ENCODE measurements around the gene UBN1. TPM values are rescaled to one million over a fixed set of nuclear protein-coding genes. Genes with fewer than 3 reads are reported as not detected.

UBN1 gene
- total RNA-seq, 2 donors from 2014 or later: 47.5 to 69.8 TPM

DNA sequence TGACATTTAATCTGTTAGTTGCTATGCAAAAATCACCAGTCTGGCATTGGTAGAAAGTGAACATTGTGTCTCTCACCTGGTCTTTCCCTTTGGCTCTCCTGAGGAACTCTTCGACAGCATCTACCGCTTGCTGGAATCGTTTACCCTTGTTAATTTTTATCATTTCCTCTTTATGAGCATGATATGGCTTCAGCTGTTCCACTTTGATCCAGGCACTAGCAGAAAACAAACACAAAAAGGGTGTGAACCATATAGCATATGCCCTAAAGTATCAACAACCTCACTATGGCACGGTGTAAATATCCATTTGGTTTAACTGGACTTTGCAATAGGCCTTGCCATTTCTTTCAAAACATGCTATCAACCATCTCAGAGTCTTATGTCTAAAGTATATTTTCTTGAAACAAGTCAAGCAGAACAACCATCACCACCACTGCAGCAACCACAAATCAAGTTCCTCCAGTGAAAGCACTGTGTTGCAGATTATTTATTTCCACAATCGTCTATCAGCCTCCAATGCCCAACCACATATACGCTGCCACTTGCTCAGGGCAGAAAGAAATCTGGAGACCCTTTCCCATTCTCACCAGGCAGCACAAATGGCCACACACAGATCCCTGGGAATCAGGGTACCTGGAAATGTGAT lies 14.5 kb upstream of the UBN1 start:
- DNase-seq (no peak), ATAC-seq (no peak)
- Mint-ChIP-seq H3K4me1 (peaks cover 18% of the 10 kb centered on the region), H3K27ac (no peak overlapping the region), H3K27me3 (no peaks in the 10 kb centered on the region), H3K4me3 (no peak overlapping the region), H3K36me3 (ENCODE audit: low read depth) (peaks cover 9% of the 10 kb centered on the region)
- H3K9me3 ChIP-seq (ENCODE audit: control insufficient read depth, low read length, poor library complexity, severe bottlenecking): no peaks in the 10 kb centered on the region

DNA sequence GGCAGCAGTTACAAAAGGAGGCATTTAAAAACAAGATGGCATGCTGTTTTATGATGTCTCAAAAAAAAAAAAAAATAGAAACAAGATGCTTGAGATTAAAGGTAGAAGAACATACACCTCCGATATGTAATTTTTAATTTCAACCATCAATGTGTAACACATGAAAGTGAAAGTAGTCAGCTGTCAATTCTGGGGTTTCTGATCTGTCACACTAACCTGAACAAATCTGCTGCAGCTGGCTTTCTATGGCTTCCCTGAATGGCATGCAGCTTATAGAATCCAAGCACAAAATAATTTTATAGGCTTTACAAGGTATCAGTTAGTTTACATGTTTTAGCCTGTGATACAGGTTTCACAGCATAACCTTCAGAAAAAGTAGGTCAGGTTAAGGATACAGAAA lies 13.7 kb upstream of the UBN1 start:
- peak; percentile 4 for ATAC-seq
- H3K27ac Mint-ChIP-seq: no peak overlapping the region
- no peaks in the 10 kb centered on the region for H3K9me3 ChIP-seq (ENCODE audit: control insufficient read depth, low read length, poor library complexity, severe bottlenecking)
- H3K4me1 Mint-ChIP-seq: peaks cover 18% of the 10 kb centered on the region
- peaks cover 9% of the 10 kb centered on the region for H3K36me3 Mint-ChIP-seq (ENCODE audit: low read depth)
- DNase-seq: no peak
- H3K4me3 Mint-ChIP-seq: no peak overlapping the region
- H3K27me3 Mint-ChIP-seq: no peaks in the 10 kb centered on the region

DNA sequence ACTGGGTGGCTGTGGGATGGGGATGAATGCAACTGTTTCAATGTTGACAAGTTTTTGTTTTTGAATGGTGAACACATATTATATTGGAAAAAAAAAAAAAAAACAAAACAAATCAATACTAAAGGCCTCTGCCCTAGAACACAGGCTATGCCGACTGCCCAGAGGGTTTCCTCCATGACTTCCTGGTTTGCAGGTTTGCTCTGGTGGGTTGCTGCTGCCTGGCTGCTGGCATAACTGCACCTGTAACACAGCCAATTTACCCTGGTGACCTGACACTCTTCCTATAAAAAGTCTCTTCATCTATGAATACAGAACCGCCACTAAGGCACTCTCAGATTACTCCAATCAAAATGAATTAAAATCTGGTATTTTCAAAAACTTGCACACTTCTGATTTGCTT lies 10.6 kb upstream of the UBN1 start:
- Mint-ChIP-seq H3K27me3 (no peaks in the 10 kb centered on the region), H3K4me3 (no peak overlapping the region), H3K27ac (peak overlapping the region; percentile 53), H3K4me1 (peaks cover 19% of the 10 kb centered on the region), H3K36me3 (ENCODE audit: low read depth) (peaks cover 6% of the 10 kb centered on the region)
- no peak for DNase-seq
- no peak for ATAC-seq
- no peaks in the 10 kb centered on the region for H3K9me3 ChIP-seq (ENCODE audit: control insufficient read depth, low read length, poor library complexity, severe bottlenecking)

DNA sequence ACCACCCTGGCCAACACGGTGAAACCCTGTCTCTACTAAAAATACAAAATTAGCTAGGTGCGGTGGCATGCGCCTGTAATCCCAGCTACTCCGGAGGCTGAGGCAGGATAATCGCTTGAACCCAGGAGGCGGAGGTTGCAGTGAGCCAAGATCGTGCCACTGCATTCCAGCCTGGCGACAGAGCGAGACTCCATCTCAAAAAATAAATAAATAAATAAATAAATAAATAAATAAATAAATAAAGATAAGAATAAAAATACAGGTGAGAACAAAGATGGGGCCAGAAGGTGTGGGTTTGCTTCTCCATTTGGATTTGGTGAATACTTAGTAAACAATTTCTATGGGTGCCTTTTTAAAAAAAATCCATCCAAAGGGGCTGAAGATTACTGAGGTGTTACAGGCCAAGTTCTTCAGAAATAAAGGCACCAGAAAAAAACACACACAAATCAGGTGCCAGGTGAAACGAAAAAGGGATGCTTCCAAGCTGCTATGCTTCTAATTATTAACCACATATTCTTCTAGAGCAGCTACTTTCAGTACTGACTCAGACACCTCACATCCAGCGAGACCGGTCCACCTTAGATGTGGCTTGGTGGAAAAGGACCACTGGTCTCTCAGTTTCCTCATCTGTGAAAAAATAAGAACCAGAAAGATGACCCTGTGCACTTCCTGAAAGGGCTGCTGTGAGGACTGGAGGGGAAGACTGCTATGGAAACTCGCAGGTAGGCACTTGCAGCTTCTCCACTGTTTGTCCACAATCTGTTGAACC lies 9.4 kb upstream of the UBN1 start:
- Mint-ChIP-seq H3K4me1 (peaks cover 19% of the 10 kb centered on the region), H3K27me3 (no peaks in the 10 kb centered on the region), H3K27ac (no peak overlapping the region), H3K36me3 (ENCODE audit: low read depth) (peaks cover 6% of the 10 kb centered on the region), H3K4me3 (no peak overlapping the region)
- ATAC-seq (no peak), DNase-seq (no peak)
- H3K9me3 ChIP-seq (ENCODE audit: control insufficient read depth, low read length, poor library complexity, severe bottlenecking): no peaks in the 10 kb centered on the region

DNA sequence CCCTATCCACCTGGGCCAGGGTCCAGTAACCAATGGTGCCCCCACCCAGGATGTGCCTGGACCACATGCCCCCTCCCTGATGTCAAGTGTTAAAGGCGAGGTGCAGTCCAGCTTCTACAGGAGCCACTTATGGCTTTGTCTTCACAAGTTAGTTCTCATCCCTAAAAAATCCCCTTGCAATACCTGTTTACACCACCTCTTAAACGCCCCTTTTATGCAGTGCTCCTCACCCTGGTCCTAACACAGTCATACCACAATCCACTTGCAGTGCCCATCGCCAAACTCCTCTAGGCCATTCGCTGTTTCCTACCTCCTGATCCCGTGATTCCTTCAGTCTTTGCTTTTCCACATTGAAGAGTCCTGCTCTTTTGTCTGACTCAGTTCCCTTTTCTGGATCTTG lies 7.3 kb upstream of the UBN1 start:
- no peaks in the 10 kb centered on the region for H3K9me3 ChIP-seq (ENCODE audit: control insufficient read depth, low read length, poor library complexity, severe bottlenecking)
- Mint-ChIP-seq H3K27me3 (no peaks in the 10 kb centered on the region), H3K27ac (peak overlapping the region; percentile 39), H3K36me3 (ENCODE audit: low read depth) (peaks cover 6% of the 10 kb centered on the region), H3K4me1 (peaks cover 21% of the 10 kb centered on the region), H3K4me3 (no peak overlapping the region)
- ATAC-seq (no peak), DNase-seq (no peak)

DNA sequence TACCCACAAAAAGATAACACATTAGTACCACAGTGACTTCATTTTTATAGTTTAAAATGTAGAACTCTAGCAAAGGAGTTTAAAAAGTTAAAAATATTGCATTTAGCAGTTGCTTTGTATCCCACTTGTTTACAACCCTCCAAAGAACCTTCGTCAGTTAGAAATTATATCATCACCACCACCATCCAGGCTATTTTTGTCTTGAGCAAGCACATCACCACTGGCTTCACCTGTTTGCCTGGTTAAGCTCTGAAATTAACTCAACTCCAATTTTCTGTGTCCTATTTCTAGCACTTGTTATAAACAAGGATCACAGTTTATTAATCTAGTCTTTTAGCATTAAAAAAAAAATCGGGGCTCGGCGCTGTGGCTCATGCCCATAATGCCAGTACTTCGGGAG lies 6.3 kb upstream of the UBN1 start:
- peaks cover 6% of the 10 kb centered on the region for H3K36me3 Mint-ChIP-seq (ENCODE audit: low read depth)
- no peak for ATAC-seq
- no peak for DNase-seq
- H3K27me3 Mint-ChIP-seq: no peaks in the 10 kb centered on the region
- no peaks in the 10 kb centered on the region for H3K9me3 ChIP-seq (ENCODE audit: control insufficient read depth, low read length, poor library complexity, severe bottlenecking)
- H3K4me1 Mint-ChIP-seq: peaks cover 29% of the 10 kb centered on the region
- H3K4me3 Mint-ChIP-seq: no peak overlapping the region
- peak overlapping the region; percentile 39 for H3K27ac Mint-ChIP-seq

DNA sequence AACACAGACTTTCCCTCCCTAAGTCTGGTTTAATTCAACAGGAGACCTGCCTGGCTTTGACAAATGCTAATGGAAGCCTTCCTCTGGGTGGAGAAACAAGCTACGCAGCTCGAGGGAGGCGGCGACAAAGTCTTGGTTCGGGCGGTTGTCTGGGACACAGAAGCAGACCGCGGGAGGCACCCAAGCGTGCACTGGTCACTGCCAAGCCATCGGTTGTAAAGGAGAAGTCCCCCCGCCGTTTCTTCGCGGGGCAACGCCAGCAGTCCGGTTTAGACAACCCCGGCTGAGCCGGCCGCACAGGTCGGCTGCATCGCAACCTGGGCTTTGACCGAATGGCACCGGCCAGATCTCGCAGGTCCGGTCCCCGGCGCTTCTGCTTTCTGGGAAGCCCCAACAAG lies 779 bp upstream of the UBN1 start:
- no peak for ATAC-seq
- Mint-ChIP-seq H3K4me3 (peak overlapping the region; percentile 85), H3K4me1 (peaks cover 30% of the 10 kb centered on the region), H3K36me3 (ENCODE audit: low read depth) (no peaks in the 10 kb centered on the region), H3K27ac (peak overlapping the region; percentile 73), H3K27me3 (no peaks in the 10 kb centered on the region)
- peak in 1 of 3 donors; percentile 7 for DNase-seq
- no peaks in the 10 kb centered on the region for H3K9me3 ChIP-seq (ENCODE audit: control insufficient read depth, low read length, poor library complexity, severe bottlenecking)

DNA sequence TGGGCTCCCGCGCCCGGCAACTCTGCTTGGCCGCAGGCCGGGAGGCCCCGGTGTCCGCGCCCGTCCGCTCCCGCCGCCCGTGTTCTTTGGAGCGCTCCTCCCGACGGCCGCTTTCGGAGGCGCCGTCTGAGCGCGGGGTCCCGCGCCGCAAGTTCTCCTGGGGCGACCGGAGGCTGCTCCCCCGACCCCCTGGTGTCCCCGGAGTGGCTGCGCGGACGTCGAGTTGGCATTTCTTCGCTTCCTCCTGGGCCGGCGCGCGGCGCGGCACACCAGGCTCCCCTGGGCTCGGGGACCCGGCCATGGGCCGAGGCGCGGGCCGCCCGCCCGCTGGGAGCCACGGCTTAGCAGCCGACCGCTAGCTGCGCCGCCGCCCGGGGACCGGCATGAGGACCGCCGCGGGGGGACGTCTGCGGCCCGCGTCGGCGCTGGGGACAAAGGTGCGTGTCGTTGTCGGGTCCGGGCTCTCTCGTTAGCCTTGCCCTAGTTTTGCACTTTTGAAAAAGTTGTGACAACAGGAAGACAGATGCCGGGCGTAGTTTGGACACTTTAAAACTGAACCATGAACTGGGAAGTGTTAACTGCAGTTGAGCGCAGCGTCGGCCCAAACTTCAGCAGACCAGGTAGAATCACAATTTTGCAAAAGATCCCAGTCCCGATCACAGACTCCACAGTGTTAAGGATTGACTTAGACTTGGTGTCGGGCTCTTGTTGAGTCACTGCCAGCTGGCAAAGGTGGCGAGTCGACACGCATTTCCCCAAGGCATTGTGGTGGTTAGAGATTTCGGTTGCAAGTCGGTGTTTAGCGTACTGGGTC lies 700 bp downstream of the UBN1 start:
- H3K4me3 Mint-ChIP-seq: peak overlapping the region; percentile 91
- peaks cover 35% of the 10 kb centered on the region for H3K4me1 Mint-ChIP-seq
- DNase-seq (peak in 2 of 3 donors; percentile 20 to 21), ATAC-seq (peak; percentile 11)
- H3K36me3 Mint-ChIP-seq (ENCODE audit: low read depth): no peaks in the 10 kb centered on the region
- no peaks in the 10 kb centered on the region for H3K27me3 Mint-ChIP-seq
- H3K27ac Mint-ChIP-seq: peak overlapping the region; percentile 79
- H3K9me3 ChIP-seq (ENCODE audit: control insufficient read depth, low read length, poor library complexity, severe bottlenecking): no peaks in the 10 kb centered on the region

DNA sequence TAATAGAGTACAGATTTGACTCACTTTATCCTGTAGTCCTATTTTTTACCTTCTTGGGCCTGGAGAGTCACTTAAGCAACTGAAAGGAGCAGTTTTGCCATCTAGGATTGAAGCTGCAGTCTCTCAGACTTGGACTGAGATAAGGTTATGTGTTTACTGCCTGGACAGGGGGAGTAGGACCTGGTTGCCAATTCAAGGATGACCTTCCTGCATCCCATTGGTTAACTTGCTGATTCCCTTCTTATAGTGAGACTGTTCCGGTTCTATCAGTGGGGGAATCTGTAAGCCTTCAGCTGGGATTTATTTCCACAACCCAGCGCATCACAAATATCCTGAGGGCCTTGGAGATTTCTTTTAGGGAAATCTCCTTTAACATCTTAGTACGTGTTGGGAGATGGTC lies 2.9 kb downstream of the UBN1 start:
- Mint-ChIP-seq H3K36me3 (ENCODE audit: low read depth) (no peaks in the 10 kb centered on the region), H3K4me3 (no peak overlapping the region), H3K27ac (no peak overlapping the region), H3K27me3 (no peaks in the 10 kb centered on the region), H3K4me1 (peaks cover 35% of the 10 kb centered on the region)
- no peak for ATAC-seq
- no peak for DNase-seq
- H3K9me3 ChIP-seq (ENCODE audit: control insufficient read depth, low read length, poor library complexity, severe bottlenecking): no peaks in the 10 kb centered on the region

DNA sequence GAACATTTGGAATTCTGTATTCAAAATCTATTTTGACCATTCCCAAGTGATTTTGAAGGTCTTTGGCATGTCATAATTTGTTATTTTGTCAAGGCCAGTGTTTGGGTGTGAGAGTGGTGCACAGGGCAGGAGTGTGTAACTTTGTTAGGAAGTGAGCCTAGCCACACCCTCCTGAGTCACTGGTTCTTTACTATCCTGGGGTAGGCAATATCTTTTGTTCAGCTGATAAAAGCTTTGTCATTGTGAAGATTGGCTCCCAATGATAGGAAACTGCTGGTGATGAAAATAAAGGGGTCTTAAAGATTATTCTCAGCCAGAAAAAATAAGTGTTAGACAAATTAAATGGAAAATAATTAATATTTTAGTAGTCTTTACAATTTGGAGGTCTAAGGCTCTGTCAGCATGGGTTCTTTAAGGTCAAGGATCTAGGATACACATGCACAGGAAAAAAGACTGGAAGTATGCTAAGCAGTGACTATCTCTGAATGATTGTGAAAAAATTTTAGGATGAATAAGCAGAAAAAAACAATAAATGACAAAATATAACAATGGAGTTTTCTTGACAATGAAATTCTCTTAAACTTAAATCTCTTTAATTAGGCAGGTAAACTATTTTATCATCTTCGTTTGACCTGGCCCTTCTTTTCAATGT lies 5.1 kb downstream of the UBN1 start:
- Mint-ChIP-seq H3K4me1 (peaks cover 24% of the 10 kb centered on the region), H3K36me3 (ENCODE audit: low read depth) (no peaks in the 10 kb centered on the region), H3K27me3 (no peaks in the 10 kb centered on the region), H3K27ac (peak overlapping the region; percentile 34), H3K4me3 (no peak overlapping the region)
- ATAC-seq (no peak), DNase-seq (no peak)
- H3K9me3 ChIP-seq (ENCODE audit: control insufficient read depth, low read length, poor library complexity, severe bottlenecking): no peaks in the 10 kb centered on the region

DNA sequence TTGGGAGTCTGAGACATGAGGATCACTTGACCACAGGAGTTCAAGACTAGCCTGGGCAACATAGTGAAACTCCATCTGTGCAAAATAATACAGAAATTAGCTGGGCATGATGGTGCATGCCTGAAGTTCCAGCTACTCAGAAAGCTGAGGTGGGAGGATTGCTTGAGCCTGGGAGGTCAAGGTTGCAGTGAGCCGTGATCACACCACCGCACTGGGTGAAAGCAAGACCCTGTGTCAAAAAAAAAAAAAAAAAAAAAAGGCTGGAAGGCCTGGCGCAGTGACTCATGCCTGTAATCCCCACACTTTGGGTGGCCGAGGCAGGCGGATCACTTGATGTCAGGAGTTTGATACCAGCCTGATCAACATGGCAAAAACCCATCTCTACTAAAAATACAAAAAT lies 8.1 kb downstream of the UBN1 start:
- DNase-seq: no peak
- no peaks in the 10 kb centered on the region for H3K27me3 Mint-ChIP-seq
- H3K4me1 Mint-ChIP-seq: peaks cover 28% of the 10 kb centered on the region
- no peak overlapping the region for H3K4me3 Mint-ChIP-seq
- no peak overlapping the region for H3K27ac Mint-ChIP-seq
- no peaks in the 10 kb centered on the region for H3K9me3 ChIP-seq (ENCODE audit: control insufficient read depth, low read length, poor library complexity, severe bottlenecking)
- H3K36me3 Mint-ChIP-seq (ENCODE audit: low read depth): peaks cover 12% of the 10 kb centered on the region
- no peak for ATAC-seq

DNA sequence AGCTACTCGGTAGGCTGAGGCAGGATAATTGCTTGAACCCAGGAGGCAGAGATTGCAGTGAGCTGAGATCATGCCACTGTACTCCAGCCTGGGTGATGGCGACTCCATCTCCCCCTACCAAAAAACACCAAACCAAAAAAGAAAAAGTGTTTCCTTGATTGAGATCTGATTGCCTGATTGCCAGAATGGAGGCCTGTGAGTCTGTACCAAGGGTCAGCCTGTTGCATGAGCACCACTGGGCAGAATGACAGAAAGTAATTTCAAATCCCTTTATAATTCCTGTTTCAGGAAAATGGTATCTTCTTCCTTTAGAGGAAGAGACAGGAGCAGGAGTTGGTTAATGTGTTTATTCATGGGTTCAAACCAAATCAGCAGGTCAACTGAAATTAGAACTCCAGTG lies 8.5 kb downstream of the UBN1 start:
- H3K4me1 Mint-ChIP-seq: peaks cover 27% of the 10 kb centered on the region
- no peak overlapping the region for H3K27ac Mint-ChIP-seq
- H3K36me3 Mint-ChIP-seq (ENCODE audit: low read depth): peaks cover 13% of the 10 kb centered on the region
- no peak for ATAC-seq
- H3K9me3 ChIP-seq (ENCODE audit: control insufficient read depth, low read length, poor library complexity, severe bottlenecking): no peaks in the 10 kb centered on the region
- H3K4me3 Mint-ChIP-seq: no peak overlapping the region
- no peak for DNase-seq
- H3K27me3 Mint-ChIP-seq: no peaks in the 10 kb centered on the region

Measured in T-helper 17 cell (primary cell).